SH-SY5Y (cell line): ENCODE results near the gene UBAC2.

ENCODE experiments used
- GATA2 ChIP-seq: IDR thresholded peaks from 2 replicates; pipeline ENCODE4 v1.6.1; 2011; ENCODE audit warnings: mild to moderate bottlenecking, low read depth, low read length
- GATA3 ChIP-seq: IDR thresholded peaks from 2 replicates; pipeline ENCODE4 v1.6.1; 2011; ENCODE audit warnings: low read depth, mild to moderate bottlenecking, low read length, moderate library complexity

UBAC2 gene

DNA sequence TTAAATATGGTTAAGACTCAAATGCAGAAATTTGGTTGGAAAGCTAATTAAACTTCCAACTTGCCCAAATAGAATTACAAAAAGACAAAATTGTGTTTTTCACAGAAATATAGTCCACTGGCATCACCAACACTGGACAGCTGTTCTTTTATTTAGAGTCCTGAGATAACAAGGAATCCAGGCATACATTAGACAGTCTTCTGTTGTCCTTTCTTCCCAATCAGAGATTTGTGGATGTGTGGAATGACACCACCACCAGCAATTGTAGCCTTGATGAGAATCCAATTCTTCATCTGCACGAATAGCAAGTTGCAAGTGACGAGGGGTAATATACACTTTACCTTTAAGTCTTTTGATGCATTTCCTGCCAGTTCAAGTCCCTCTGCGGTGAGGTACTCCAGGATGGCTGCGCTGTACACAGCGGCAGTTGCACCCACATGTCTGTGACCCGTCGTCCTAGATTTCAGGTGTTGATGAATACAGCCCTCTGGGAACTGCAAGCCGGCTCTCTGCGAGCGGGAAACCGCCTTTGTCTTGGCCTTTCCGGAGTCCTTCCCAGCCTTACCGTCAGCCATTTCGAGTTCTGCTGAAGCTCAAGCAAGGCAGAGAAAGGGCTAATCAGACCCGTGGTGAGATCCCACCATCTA, 14.7 kb downstream of the UBAC2 start:
- TF ChIP-seq GATA3, result no peak
- no peak for TF ChIP-seq GATA2

GRCh38 chr13:99217461-99218110, 16.9 kb downstream of the UBAC2 start:
- no peak for TF ChIP-seq GATA3
- no peak for TF ChIP-seq GATA2

- TF ChIP-seq GATA3 (no peak), GATA2 (no peak)
Observed at GRCh38 chr13:99218126-99218525, 17.5 kb downstream of the UBAC2 start.

DNA sequence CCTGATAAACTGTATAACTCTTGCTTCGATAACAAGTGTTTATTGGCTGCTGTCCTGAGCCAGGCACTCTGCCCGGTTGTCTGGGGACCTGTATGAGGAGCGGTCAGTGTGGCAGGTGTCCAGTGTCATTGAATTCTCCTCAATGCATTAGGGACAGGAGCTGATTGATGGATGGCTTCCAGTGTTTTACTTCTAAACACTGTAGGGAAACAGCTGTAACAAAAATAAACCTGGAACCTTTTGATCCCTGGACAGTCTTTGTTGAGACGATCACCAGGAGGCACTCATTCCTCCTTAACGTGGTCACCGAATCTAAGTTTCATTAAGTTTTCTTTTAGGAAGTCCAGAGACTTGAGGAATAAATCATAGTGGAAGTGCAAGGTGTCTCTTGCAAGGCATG, 17.9 kb downstream of the UBAC2 start:
- no peak for TF ChIP-seq GATA2
- TF ChIP-seq GATA3, result no peak

DNA sequence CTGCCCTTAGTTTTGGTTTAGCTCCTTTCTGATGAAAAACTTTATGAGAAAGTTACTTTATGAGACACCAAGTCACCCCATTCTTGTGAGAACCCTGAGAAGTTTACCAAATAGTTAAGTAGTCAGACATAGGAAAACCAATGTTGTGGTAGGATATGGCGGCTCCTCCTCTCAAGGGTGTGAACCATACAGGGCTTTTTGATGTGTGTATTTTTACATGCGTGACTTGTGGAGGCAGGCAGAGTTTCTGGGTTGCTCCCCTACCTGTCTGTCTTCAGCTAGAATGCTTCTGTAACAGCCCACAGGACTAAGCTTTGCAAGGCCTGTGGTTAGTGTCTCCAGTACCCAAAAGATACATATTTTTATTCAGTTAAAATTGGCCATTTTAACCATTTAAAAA, 18.3 kb downstream of the UBAC2 start:
- TF ChIP-seq GATA2 (no peak), GATA3 (no peak)

GRCh38 chr13:99220199-99220935, 19.7 kb downstream of the UBAC2 start:
- TF ChIP-seq GATA3, result no peak
- TF ChIP-seq GATA2, result no peak

DNA sequence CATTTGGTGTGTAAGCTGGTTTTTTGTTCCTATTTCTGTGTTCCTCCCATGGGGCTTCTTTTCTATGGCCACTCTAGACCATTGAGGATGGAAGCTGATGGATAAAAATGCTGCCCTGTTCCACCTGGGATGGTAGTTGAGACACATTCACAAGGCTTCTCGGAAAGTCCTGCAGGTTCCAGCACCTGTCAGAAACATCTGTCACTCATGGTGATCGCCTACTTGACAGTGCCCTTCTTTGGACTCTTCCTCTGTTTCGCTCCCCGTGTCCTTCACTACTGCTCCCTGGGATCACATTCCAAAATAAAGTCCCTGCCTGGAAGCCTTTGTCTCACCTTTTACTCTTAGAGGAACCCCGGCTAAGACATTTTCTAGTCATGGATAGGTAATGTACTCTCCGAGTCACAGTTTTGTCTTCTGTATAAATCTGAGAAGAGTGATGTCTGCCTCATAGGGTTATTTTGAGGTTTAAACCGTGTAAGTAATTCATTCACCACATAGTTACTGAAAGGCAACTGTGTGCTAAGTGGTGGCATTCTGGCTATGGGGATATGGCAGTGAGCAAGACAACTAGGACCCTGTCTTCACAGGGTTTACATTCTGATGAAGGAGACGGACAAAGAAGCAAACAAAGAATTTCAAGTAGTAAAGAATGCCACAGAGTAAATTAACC, 21.0 kb downstream of the UBAC2 start:
- TF ChIP-seq GATA3, result no peak
- TF ChIP-seq GATA2, result no peak

- TF ChIP-seq GATA3, result no peak
- no peak for TF ChIP-seq GATA2
Observed at GRCh38 chr13:99223587-99223986, 22.9 kb downstream of the UBAC2 start.

DNA sequence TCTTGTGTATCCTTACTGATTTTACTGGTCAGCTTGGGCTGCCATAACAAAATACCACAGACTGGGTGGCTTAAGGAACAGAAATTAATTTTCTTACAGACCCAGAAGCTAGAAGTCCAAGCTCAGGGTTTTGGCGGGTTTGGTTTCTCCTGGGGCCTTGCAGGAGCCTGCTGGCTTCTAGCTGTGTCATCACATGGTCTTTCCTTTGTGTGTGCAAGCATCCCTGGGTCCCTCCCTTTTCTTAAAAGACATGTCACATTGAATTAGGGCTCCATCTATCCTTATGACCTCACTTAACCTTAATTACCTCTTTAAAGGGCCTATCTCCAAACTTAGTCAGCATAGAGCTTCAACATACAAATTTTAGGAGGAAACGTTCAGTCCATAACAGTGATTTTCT, 23.4 kb downstream of the UBAC2 start:
- no peak for TF ChIP-seq GATA3
- TF ChIP-seq GATA2, result no peak

DNA sequence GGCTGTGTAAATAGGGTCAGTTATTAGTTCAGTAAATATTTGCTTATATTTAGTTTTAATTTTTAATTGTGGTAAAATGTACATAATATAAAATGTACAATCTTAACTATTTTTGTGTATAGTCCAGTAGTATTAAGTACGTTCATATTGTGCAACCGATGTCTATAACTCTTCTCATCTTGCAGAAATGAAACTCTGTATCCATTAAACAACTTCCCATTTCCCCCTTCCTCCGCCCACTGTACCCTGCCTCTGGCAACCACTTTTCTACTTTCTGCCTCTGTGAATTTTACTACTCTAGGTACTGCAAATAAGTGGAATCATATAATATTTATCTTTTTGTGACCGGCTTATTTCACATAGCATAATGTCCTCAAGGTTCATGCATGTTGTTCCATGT, 24.4 kb downstream of the UBAC2 start:
- TF ChIP-seq GATA3, result no peak
- TF ChIP-seq GATA2, result no peak

- no peak for TF ChIP-seq GATA3
- no peak for TF ChIP-seq GATA2
Observed at GRCh38 chr13:99226513-99226912, 25.9 kb downstream of the UBAC2 start.

GRCh38 chr13:99227331-99227900, 26.8 kb downstream of the UBAC2 start:
- no peak for TF ChIP-seq GATA2
- no peak for TF ChIP-seq GATA3

- TF ChIP-seq GATA2 (no peak), GATA3 (no peak)
Observed at GRCh38 chr13:99227909-99228688, 27.4 kb downstream of the UBAC2 start.
